ENCODE data around the gene RALGAPA2.

GRCh38 chr20:20649945-20650344 lies 62.5 kb downstream of the RALGAPA2 start:
- TF ChIP-seq EZH2 (IDR thresholded peaks at IDR 0.05; ENCODE audit: borderline replicate concordance, low read depth, low read length, severe bottlenecking) (no peak), POLR2A (IDR thresholded peaks at IDR 0.05; ENCODE audit: low read depth, low read length) (no peak), CTCF (IDR thresholded peaks at IDR 0.05; ENCODE audit: extremely low read depth in 1 of 2, insufficient read depth in 1 of 2, low read depth in 1 of 2, low read length in 2 of 2) (no peak), POLR2AphosphoS5 (IDR thresholded peaks at IDR 0.05; ENCODE audit: insufficient read depth, low read depth, low read length) (no peak), JUN (IDR thresholded peaks at IDR 0.05; ENCODE audit: borderline replicate concordance, insufficient read depth, insufficient read length, low read depth) (no peak), MYC (IDR thresholded peaks at IDR 0.05; ENCODE audit: low read depth, low read length) (no peak), GATA2 (IDR thresholded peaks at IDR 0.05; ENCODE audit: insufficient read depth, insufficient read length, low read depth, low read length) (no peak), FOS (IDR thresholded peaks at IDR 0.05; ENCODE audit: borderline replicate concordance, insufficient read depth, low read length) (no peak)
- TF ChIP-seq, protein P1, sequence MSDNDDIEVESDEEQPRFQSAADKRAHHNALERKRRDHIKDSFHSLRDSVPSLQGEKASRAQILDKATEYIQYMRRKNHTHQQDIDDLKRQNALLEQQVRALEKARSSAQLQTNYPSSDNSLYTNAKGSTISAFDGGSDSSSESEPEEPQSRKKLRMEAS (IDR thresholded peaks at IDR 0.05; ENCODE audit: insufficient read depth, insufficient read length): no peak

All from endothelial cell of umbilical vein (primary cell).